Subcutaneous adipose tissue (tissue), 4 donors: ENCODE results near the gene HERC2. TPM values are rescaled to one million over a fixed set of nuclear protein-coding genes. Genes with fewer than 3 reads are reported as not detected.

Experiments used
- CTCF ChIP-seq: fragments of 450-650 bp; IDR thresholded peaks from one replicate; pipeline ENCODE4 v1.5.1; 2016; ENCODE audit warnings: low read depth, mild to moderate bottlenecking, control low read depth, antibody characterized with exemption, moderate library complexity
- total RNA-seq, 4 donors: library from RNA; depleted of rRNA; stranded (reverse); fragments of >200 nt; gene quantifications; one replicate each; pipeline ENCODE4 v1.1.0, GENCODE V29; 2016

HERC2 gene
- total RNA-seq, 4 donors from 2014 or later: 41.5 to 73.8 (median 50.7) TPM

GRCh38 chr15:28262438-28262837 is 59.5 kb downstream of the HERC2 start:
- TF ChIP-seq CTCF: no peak

- TF ChIP-seq CTCF: no peak
Observed at GRCh38 chr15:28260722-28261121, 61.3 kb downstream of the HERC2 start.

GRCh38 chr15:28260317-28260716 is 61.7 kb downstream of the HERC2 start:
- TF ChIP-seq CTCF: no peak

- no peak for TF ChIP-seq CTCF
Observed at GRCh38 chr15:28255965-28256364, 66.0 kb downstream of the HERC2 start.

- no peak for TF ChIP-seq CTCF
Observed at GRCh38 chr15:28252831-28253230, 69.1 kb downstream of the HERC2 start.

GRCh38 chr15:28246605-28247004 is 75.4 kb downstream of the HERC2 start:
- no peak for TF ChIP-seq CTCF

- TF ChIP-seq CTCF: no peak
Observed at GRCh38 chr15:28243901-28244300, 78.1 kb downstream of the HERC2 start.
